Measurements from ENCODE around the gene KIF18B.

Gene KIF18B

DNA sequence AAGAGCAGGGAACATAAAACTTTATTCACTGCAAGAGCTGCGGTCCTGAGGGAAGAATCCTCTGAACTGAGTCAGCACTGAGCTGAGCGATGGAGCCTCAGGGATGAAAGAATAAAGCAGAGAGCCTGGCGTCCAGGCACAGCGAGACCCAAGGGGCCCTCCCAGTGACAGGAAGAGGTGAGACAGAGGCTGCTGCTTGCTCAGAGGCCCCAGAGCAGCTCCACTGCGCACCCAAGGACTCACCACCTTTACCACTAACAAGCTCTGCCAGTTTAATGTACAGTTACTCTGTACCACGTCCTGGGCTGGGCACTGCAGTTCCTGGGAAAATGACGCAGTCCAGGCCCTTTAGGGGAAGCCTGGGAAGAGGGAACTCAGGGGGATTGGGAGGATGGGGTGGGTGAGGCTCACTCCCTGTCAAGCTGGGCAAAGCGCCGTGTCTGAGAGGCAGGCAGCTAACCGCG is 37.9 kb downstream of the KIF18B start:
- Histone ChIP-seq H3K27ac (ENCODE audit: low read depth, low read length) (peak overlapping the region; percentile 33; the same call in 1 of the 2 replicates), H3K79me2 (ENCODE audit: control insufficient read depth, insufficient read depth, low read length, unreplicated experiment) (no peaks in the 10 kb centered on the region), H2AFZ (ENCODE audit: low read length, unreplicated experiment) (no peak overlapping the region), H3K27me3 (ENCODE audit: insufficient read depth, low read length) (no peaks in the 10 kb centered on the region), H3K4me3 (ENCODE audit: low read depth, low read length) (no peak overlapping the region), H3K36me3 (ENCODE audit: insufficient read depth, low read length) (no peaks in the 10 kb centered on the region), H3K4me1 (ENCODE audit: control insufficient read depth, insufficient read depth, low read length, unreplicated experiment) (peaks cover 41% of the 10 kb centered on the region)

DNA sequence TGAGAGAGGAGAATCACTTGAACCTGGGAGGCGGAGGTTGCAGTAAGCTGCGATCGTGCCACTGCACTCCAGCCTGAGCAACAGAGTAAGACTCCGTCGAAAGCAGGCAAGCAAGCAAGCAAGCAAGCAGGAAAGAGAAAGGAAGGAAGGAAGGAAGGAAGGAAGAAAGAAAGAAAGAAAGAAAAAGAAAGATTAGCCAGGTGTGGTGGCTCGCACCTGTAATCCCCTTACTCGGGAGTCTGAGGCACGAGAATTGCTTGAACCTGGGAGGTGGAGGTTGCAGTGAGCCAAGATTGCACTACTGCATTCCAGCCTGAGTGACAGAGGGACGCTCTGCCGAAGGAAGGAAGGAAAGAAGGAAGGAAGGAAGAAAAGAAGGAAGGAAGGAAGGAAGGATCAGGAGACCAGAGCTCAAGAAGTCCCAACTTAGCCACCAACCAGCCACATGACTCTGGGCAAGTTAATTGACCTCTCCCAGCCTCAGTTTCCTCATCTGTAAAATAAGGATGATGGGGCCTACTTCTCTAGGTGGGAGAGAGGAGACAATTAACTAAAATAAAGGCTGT is 38.7 kb downstream of the KIF18B start:
- peaks cover 41% of the 10 kb centered on the region for H3K4me1 ChIP-seq (ENCODE audit: control insufficient read depth, insufficient read depth, low read length, unreplicated experiment)

DNA sequence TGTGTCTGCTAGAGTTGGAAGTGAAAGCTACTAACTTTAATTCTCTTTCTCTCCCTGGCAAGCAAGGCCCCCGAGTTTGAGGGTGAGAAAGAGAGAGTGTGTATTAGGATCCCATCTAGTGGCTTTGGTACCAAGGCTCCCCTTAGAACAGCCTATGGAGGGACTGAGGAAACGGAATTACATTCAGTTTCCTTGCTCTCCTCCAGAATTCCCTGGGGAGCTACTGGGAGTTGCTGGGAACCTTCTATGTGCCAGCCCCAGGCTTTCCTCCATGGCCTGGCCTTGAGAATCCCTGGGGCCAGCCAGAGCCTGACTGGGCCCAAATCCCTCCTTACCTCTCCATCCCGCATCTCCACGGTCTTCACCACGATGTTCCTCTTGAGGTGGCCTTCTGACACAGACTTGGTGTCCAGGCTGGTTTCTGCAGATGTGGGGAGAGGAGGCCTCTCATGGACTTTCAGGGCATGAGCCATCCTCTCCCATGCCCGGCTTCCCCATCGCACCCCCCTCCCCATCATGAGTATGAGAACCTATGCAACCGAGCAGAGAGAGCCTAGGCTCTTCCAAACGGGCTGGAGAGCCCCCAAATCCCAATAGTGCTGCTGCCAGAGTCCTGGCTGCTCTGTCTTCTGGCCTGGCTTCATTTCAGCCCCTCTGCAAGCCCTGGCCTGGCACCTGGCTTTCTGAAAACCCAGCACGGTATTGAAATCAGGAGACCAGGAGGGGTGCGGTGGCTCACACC is 39.7 kb downstream of the KIF18B start:
- Histone ChIP-seq H3K27me3 (ENCODE audit: insufficient read depth, low read length) (no peaks in the 10 kb centered on the region), H2AFZ (ENCODE audit: low read length, unreplicated experiment) (no peak overlapping the region), H3K79me2 (ENCODE audit: control insufficient read depth, insufficient read depth, low read length, unreplicated experiment) (no peaks in the 10 kb centered on the region), H3K27ac (ENCODE audit: low read depth, low read length) (no peak overlapping the region), H3K36me3 (ENCODE audit: insufficient read depth, low read length) (no peaks in the 10 kb centered on the region), H3K4me3 (ENCODE audit: low read depth, low read length) (no peak overlapping the region), H3K4me1 (ENCODE audit: control insufficient read depth, insufficient read depth, low read length, unreplicated experiment) (peaks cover 41% of the 10 kb centered on the region)

More for the DNA sequence above, 38.7 kb downstream of the KIF18B start:
- no peaks in the 10 kb centered on the region for H3K27me3 ChIP-seq (ENCODE audit: insufficient read depth, low read length)
- H2AFZ ChIP-seq (ENCODE audit: low read length, unreplicated experiment) = no peak overlapping the region
- peak overlapping the region; percentile 33; the same call in 1 of the 2 replicates for H3K27ac ChIP-seq (ENCODE audit: low read depth, low read length)
- H3K36me3 ChIP-seq (ENCODE audit: insufficient read depth, low read length) = no peaks in the 10 kb centered on the region
- H3K4me3 ChIP-seq (ENCODE audit: low read depth, low read length) = no peak overlapping the region
- no peaks in the 10 kb centered on the region for H3K79me2 ChIP-seq (ENCODE audit: control insufficient read depth, insufficient read depth, low read length, unreplicated experiment)

DNA sequence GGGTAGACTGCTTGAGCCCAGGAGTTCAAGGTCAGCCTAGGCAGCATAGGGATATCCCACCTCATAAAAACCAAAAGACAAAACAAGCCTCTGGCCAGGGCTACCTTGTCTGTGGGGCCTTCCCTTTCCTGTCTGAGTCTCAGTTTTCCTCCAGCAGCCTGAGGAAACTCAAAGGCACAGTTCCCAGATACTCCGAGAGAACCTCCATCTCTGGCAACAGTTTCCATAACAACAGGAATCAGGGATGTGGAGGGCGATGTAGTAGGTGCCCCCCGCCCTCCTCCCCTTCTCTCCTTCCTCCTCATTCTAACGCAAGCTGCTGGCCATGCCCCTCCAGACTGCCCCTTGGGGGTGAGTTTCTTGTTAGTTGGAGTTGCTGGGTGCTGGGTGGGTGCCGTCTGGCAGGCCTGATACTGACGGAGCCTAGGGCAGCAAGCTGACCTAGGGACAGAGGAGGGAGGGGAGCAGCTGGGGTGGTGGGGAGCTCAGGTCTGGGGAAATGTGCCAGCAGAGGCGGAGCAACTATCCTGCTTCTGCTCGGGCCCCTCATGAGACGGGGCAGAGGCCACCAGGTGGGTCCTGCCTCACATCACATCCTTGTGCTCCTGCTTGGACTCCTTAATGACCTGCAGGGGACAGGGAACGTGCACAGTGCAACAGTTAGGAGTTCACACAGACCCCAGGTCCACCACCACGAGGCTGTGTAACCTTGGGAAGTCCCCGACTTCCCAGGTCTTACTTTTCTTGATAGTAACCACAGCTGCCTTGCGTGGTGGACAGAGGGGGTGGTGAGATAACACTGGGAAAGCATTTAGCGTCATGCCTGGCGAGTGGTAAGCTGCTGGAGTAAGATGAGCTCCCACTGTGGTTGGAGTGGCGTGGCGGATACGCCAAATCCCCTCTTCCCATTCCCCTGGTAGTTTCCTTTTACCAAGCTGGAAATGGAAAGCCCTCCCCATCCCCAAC is 40.5 kb downstream of the KIF18B start:
- H3K4me1 ChIP-seq (ENCODE audit: control insufficient read depth, insufficient read depth, low read length, unreplicated experiment) = peaks cover 42% of the 10 kb centered on the region
- no peak overlapping the region for H2AFZ ChIP-seq (ENCODE audit: low read length, unreplicated experiment)
- no peaks in the 10 kb centered on the region for H3K79me2 ChIP-seq (ENCODE audit: control insufficient read depth, insufficient read depth, low read length, unreplicated experiment)
- H3K27ac ChIP-seq (ENCODE audit: low read depth, low read length) = peak overlapping the region; percentile 90; the same call in 1 of the 2 replicates
- no peaks in the 10 kb centered on the region for H3K36me3 ChIP-seq (ENCODE audit: insufficient read depth, low read length)
- no peak overlapping the region for H3K4me3 ChIP-seq (ENCODE audit: low read depth, low read length)
- no peaks in the 10 kb centered on the region for H3K27me3 ChIP-seq (ENCODE audit: insufficient read depth, low read length)

DNA sequence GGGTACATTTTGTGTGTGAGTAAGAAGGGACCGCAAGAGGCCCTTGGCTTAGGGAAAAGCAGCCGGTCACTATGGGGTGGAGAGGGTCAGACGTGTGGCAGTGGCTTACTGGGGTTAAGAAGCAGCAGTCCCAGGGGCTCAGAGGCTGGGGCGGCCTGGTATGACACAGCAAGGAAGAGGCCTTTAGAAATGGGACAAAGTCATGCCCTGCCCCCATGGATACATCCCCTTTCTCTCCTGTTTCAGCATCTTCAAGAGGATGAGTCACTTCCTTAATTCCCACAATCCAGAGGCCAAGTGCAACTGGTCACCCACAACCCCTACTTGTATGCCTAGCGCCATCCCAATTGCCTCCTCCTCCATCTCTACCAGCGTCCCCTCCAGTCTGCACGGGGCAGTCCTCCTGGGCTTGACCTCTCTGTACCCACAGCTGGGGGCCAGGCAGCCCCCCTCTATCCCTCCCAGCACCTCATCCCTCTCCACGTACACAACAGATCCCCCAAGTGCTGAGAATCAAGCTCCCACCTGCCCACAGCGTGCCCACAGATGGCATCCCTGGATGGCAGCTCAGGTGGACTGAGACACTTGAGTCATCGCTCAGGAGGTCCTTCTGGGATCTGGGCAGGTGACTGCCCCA is 41.4 kb downstream of the KIF18B start:
- Histone ChIP-seq H3K27me3 (ENCODE audit: insufficient read depth, low read length) (no peaks in the 10 kb centered on the region), H3K27ac (ENCODE audit: low read depth, low read length) (peak overlapping the region; percentile 90), H2AFZ (ENCODE audit: low read length, unreplicated experiment) (no peak overlapping the region), H3K4me3 (ENCODE audit: low read depth, low read length) (peak overlapping the region; percentile 46; the same call in 1 of the 2 replicates), H3K4me1 (ENCODE audit: control insufficient read depth, insufficient read depth, low read length, unreplicated experiment) (peaks cover 52% of the 10 kb centered on the region), H3K79me2 (ENCODE audit: control insufficient read depth, insufficient read depth, low read length, unreplicated experiment) (no peaks in the 10 kb centered on the region), H3K36me3 (ENCODE audit: insufficient read depth, low read length) (no peaks in the 10 kb centered on the region)

DNA sequence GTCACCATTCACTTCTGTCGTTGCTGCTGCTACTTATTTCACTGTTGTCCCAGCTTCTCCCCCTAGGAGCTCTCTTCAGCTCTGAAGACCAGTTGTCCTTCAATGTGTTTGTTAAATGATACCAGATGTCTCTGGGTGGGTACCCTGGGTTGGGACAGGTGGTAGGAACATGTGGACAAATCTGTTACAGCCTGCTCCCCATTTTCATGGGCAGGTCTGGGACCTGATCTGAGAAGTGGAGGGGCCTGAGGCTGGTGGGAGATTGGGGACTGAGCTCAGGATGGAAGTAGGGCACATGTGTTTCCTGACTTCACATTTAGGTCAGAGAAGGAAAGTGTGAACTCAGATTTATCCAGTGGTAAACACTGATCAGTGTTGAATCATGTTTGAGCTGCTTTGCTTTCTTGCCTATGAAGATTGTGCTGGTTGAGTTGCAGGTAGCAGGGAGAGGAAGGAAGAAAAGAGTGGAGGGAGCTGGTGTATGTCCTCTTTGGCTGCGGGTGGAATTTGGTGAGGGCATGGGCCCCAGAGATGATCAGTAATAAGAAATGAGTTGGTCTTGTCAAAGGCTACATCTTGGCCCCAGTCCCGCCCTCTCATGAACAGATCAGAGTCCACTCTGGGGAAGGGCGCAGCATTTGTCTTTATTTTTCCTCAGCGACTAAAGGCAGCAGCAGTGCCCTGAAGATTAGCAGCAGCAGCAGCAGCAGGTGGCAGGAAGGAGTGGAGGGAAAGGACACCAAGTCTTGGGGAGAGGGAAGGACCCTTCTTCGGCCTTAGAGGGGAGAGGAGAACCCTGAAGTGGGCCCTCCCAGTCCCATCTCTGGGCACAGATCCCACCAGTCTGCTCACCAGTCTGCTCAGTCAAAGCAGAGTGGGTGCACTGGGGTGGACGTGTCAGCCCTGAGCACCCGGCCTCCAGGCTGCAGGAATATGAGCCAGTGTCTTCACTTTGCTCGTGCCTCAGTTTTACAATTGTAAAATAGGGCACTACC is 42.3 kb downstream of the KIF18B start:
- Histone ChIP-seq H3K27me3 (ENCODE audit: insufficient read depth, low read length) (no peaks in the 10 kb centered on the region), H3K79me2 (ENCODE audit: control insufficient read depth, insufficient read depth, low read length, unreplicated experiment) (no peaks in the 10 kb centered on the region), H3K4me3 (ENCODE audit: low read depth, low read length) (peak overlapping the region; percentile 46; the same call in 1 of the 2 replicates), H3K4me1 (ENCODE audit: control insufficient read depth, insufficient read depth, low read length, unreplicated experiment) (peaks cover 60% of the 10 kb centered on the region), H3K36me3 (ENCODE audit: insufficient read depth, low read length) (no peaks in the 10 kb centered on the region), H3K27ac (ENCODE audit: low read depth, low read length) (peak overlapping the region; percentile 90), H2AFZ (ENCODE audit: low read length, unreplicated experiment) (no peak overlapping the region)

DNA sequence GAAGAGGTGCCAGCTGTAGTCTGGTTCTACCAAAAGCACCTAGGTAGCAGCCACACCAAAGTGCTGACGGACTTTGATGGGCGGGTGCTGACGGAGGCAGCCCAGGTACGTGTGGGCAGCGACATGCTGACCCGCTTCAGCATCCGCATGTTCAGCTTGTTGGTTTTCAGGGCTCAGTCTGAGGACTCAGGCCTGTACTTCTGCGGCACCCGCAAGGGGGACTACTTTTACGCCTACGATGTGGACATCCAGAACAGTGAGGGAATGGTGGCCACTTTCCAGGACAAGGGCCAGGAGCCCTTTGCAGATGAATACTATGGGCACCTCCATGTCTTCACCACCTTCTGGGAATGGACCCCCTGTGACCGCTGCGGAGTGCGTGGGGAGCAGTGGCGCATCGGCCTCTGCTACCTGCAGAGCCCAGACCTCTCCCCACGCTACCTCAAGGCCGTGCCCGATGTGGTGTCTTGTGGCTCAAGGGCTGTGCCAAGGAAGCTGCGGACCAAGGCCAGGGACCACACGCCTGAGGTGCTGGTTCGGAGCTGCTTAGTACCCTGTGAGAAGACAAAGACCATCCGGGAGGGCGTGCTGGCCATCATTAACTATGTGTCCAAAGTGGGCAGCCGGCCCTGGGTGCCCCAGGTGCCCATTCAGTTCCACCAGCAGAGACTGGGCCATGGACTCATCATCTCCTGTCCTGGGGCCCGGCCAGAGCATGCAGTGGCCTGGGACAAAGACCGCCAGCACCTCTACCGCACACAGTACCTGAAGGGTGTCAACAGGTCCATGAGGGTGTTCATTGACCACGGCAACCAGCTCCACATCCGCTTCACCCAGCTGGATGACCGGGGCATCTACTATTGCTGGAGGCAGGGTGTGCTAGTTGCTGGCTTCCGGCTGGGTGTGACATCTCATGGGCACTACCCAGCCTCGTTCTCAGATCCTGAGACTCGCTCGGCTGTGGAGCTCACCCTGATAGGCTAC is 43.3 kb downstream of the KIF18B start:
- H3K4me1 ChIP-seq (ENCODE audit: control insufficient read depth, insufficient read depth, low read length, unreplicated experiment) = peaks cover 59% of the 10 kb centered on the region
- H2AFZ ChIP-seq (ENCODE audit: low read length, unreplicated experiment) = no peak overlapping the region
- H3K27me3 ChIP-seq (ENCODE audit: insufficient read depth, low read length) = no peaks in the 10 kb centered on the region
- H3K36me3 ChIP-seq (ENCODE audit: insufficient read depth, low read length) = no peaks in the 10 kb centered on the region
- no peak overlapping the region for H3K4me3 ChIP-seq (ENCODE audit: low read depth, low read length)
- no peaks in the 10 kb centered on the region for H3K79me2 ChIP-seq (ENCODE audit: control insufficient read depth, insufficient read depth, low read length, unreplicated experiment)
- H3K27ac ChIP-seq (ENCODE audit: low read depth, low read length) = no peak overlapping the region

DNA sequence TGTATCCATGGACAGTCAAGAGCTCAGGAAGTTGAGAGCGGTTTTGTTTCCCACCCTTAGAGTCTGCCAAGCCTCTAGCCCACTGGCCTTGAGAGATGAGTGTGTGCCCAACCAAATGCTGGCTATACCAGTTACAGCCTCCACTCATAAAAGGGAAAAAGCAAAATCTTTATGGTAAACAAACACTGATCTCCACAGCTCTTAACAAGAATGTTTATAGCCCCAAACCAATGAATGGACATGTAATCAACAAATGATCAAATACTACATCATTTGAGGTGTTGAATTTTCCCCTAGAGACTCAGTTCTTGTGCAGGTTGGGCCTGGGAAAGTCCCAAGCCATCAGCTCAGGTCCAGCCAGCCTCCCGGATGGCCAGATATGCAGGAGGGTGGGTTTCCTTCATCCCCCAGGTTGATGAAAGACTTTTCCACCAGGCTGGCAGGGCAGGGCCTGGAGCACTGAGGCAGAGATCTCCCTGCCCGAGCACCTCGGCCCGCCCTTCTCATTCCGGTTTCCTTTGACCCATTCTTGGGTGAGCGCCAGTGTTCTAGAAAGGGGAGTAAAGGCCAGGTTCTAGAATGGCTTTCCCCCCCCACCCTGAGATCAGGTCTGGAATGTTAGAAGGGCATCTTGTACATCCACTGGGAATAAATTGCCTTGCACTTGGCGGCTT is 44.4 kb downstream of the KIF18B start:
- H2AFZ ChIP-seq (ENCODE audit: low read length, unreplicated experiment) = no peak overlapping the region
- H3K4me1 ChIP-seq (ENCODE audit: control insufficient read depth, insufficient read depth, low read length, unreplicated experiment) = peaks cover 55% of the 10 kb centered on the region
- no peaks in the 10 kb centered on the region for H3K27me3 ChIP-seq (ENCODE audit: insufficient read depth, low read length)
- H3K79me2 ChIP-seq (ENCODE audit: control insufficient read depth, insufficient read depth, low read length, unreplicated experiment) = peaks cover 11% of the 10 kb centered on the region
- no peaks in the 10 kb centered on the region for H3K36me3 ChIP-seq (ENCODE audit: insufficient read depth, low read length)
- H3K27ac ChIP-seq (ENCODE audit: low read depth, low read length) = no peak overlapping the region
- no peak overlapping the region for H3K4me3 ChIP-seq (ENCODE audit: low read depth, low read length)

Data from ACC112 (cell line).